EL (cell line): ENCODE results near the gene KRT76.
A peak's percentile ranks its signal among the peaks of the same experiment; 100 is the strongest.

Source experiments
- DNase-seq: peaks from one replicate; pipeline ENCODE4 v3.0.0-alpha.2; 2016

Gene KRT76

DNA sequence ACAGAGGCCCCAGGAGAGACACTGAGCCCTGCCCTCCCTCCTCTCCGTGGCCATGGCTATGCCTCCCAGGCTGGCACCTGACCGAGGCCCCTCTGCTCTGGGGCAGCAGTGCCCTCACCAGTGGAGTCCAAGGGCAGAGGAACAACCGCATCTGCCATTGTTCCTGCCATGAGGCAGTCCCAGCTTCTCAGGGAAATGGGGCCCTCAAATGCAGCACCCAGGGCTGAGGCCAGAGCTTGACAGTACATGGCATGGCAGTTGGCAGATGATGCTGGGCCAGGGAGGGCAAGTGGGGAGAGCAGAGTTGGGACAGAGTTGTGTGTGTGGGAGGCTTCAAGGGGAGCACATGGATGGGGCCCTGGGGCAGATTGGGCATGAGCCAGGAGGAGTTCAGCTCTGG is 52.8 kb downstream of the KRT76 start:
- no peak for DNase-seq

DNA sequence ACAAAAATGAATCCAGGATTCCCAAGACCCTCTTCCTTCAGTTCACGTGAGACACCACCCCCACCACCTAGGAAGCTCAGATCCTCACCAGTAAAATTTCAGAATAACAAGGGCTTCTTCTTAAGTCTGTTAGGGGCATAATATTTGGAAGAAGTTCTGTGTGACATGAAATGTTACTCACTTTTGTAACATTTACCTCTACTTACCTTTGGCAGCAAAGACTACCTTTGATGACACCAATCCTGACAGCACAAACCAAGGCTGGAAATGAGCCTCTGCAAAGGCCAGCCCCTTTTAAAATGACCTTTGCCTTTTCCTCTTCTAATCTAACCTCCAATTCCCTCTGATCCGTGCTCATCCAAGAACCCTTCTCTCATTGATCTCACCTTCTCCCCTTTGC is 54.5 kb downstream of the KRT76 start:
- no peak for DNase-seq

DNA sequence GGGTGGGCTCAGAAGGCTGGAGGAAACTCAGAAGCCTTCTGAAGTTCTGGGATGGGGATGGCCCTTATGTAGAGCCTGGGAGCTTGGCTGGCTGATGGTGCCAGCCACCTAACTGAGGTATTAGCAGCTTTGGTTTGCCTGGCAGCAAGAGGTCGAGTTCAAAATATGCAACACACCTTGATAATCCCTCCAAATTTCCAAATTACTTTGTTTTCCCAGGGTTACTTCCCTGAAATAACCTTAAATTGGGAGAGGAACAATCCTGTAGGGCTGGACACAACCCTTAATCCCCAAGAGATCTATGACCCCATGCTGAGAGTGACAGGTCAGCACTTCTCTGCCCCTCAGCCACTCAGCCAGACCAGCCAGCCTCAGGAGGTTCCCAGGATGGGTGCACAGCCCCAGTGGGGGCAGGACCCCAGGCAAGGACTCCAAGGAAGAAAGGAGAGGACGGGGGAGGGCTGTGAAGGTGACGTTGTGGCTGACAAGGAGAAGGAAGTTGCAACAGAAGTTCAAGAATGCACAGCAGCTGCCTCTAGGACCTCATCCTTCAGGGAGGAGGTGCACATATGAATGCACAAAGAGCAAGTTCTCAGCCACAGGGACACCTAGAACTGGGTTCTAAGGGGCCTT is 55.2 kb downstream of the KRT76 start:
- DNase-seq, result no peak

DNA sequence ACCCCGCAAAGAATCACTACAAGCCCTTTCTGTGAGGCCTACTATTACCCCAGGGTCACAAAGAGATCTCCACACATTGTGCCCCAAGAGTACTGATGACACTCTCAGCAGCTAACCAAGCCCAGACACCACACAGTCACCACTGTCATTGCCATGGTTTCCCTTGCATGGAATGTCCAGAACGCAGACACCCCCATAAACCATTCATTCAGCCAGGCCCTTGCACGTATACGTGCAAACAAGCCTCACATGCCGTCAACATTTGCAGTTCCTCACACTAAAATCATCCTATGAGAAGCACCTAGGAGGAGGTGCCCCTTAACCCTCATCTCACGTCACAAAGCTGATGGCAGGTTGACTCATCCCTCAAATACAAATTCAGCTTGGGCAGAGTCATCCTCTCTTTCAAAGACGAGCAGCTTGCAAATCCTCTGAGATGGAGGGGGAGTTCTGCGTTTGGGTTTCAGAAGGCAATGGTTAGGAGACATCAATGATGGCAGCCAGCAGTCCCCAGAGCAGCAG is 56.7 kb downstream of the KRT76 start:
- peak; percentile 33 for DNase-seq
